CD4-positive, alpha-beta T cell treated with Interleukin-4 for 4 hours (primary cell): Measurements from ENCODE around the gene SEMA4B.
"Not testable (repeated sequence)": the region's sequence is repeated elsewhere in the genome, so short reads cannot be mapped to it uniquely, and the experiment has no call there.

ENCODE experiments used
- DNase-seq: peaks from one replicate; pipeline ENCODE4 v3.0.0-alpha.2; 2020

SEMA4B gene

GRCh38 chr15:90265271-90266060 is 64.3 kb downstream of the SEMA4B start, which contains the start of gene NGRN:
TSS of gene NGRN (plus strand) at chr15:90265672. CDS start at chr15:90265713, 41 bp downstream.
- DNase-seq: peak; percentile 90

GRCh38 chr15:90266061-90266431 is 64.9 kb downstream of the SEMA4B start:
- peak; percentile 46 for DNase-seq

- DNase-seq: peak; percentile 14
Measured at GRCh38 chr15:90266485-90266884, 65.4 kb downstream of the SEMA4B start.

GRCh38 chr15:90268415-90268814 is 67.3 kb downstream of the SEMA4B start:
- no peak for DNase-seq

GRCh38 chr15:90270502-90271150 is 69.5 kb downstream of the SEMA4B start:
- DNase-seq: no peak

- DNase-seq: no peak
Measured at GRCh38 chr15:90271459-90272166, 70.5 kb downstream of the SEMA4B start.

GRCh38 chr15:90278467-90278866 is 77.3 kb downstream of the SEMA4B start:
- not testable (repeated sequence) for DNase-seq
